Right lobe of liver (tissue), 6 donors: Measurements from ENCODE around the gene ARID5B. TPM values are rescaled to one million over a fixed set of nuclear protein-coding genes. Genes with fewer than 3 reads are reported as not detected.

Experiments used
- ATAC-seq, 4 donors: fragments of 200-7000 bp; cut with Tn5 transposase; one replicate each; pipeline ENCODE4 v1.9.1; 2020; ENCODE audit warnings: mild to moderate bottlenecking in 4 of 4, moderate library complexity in 4 of 4
- DNase-seq, 3 donors: peaks; one replicate each; pipeline ENCODE4 v3.0.0-alpha.2; 2020
- H3K27ac ChIP-seq, 3 donors: fragments of 200-600 bp; one replicate each; pipeline ENCODE4 v1.8.0; 2022
- H3K27me3 ChIP-seq, 2 donors: fragments of 200-600 bp; one replicate each; pipeline ENCODE4 v1.8.0; 2022
- H3K36me3 ChIP-seq, 4 donors: fragments of 200-600 bp; sonication (generic) in 1 of 4; one replicate each; pipeline versions ENCODE4 v1.5.1 to v1.8.0; 2017 to 2022; ENCODE audit warnings: control low read depth in 1 of 4
- H3K4me1 ChIP-seq, 4 donors: fragments of 200-600 bp; sonication (generic) in 1 of 4; one replicate each; pipeline versions ENCODE4 v1.5.1 to v1.8.0; 2017 to 2022; ENCODE audit warnings: control low read depth in 1 of 4
- H3K4me3 ChIP-seq, 3 donors: fragments of 200-600 bp; one replicate each; pipeline ENCODE4 v1.8.0; 2022
- H3K9me3 ChIP-seq, 4 donors: fragments of 200-600 bp; sonication (generic) in 1 of 4; one replicate each; pipeline versions ENCODE4 v1.5.1 to v1.8.0; 2017 to 2022; ENCODE audit warnings: control low read depth in 1 of 4
- POLR2A ChIP-seq: fragments of 450-650 bp; IDR thresholded peaks from one replicate; pipeline ENCODE4 v1.6.1; 2017; ENCODE audit warnings: antibody characterized with exemption, mild to moderate bottlenecking
- WGBS: methylation state at CpG from one replicate; pipeline ENCODE4 v1.1.6; 2018; ENCODE audit warnings: low coverage, low lambda C conversion rate; ENCODE audit not compliant: insufficient coverage; ENCODE audit errors: missing lambda C conversion rate; 5-methylcytosine and 5-hydroxymethylcytosine counted together
- intact Hi-C, 2 donors: fragments of 100-400 bp; cut with DNase I; formaldehyde crosslinking; loops; one replicate each; pipeline versions ENCODE4 v1.11.2 to v1.14.1; 2022
- total RNA-seq, 6 experiments: library from RNA; depleted of rRNA in 2 of 6; stranded (reverse); fragments of >200 nt in 2 of 6; fragmentation: NEBNext Ultra II Directional in 3 of 6; extraction: Animal tissue kit (Norgen Biotek cat#: 25700) in 3 of 6; gene quantifications; one replicate each; pipeline versions ENCODE4 v1.1.0 to v1.2.4, GENCODE V29; 2016 to 2023
- TF ChIP-seq, protein P1 (sequence below), 4 donors: fragments of 200-600 bp in 3 of 4; fragments of 450-650 bp in 1 of 4; IDR thresholded peaks; one replicate each; pipeline versions ENCODE4 v1.5.1 to v1.8.0; 2016 to 2022; ENCODE audit warnings: antibody characterized with exemption in 4 of 4, mild to moderate bottlenecking in 2 of 4
- donor health status: DM: no; HTN: yes; CAD: no.
- donor health status: DM: no; HTN: no; CAD: no.
- donor health status: DM: no; HTN: no; CAD: no.
- donor health status: DM: no; HTN: yes; CAD: no.
- donor health status: DM: no; HTN: yes; CAD: no.

Gene ARID5B
- total RNA-seq, 6 experiments from 2014 or later: 2.7 to 10.5 (median 5.3) TPM

DNA sequence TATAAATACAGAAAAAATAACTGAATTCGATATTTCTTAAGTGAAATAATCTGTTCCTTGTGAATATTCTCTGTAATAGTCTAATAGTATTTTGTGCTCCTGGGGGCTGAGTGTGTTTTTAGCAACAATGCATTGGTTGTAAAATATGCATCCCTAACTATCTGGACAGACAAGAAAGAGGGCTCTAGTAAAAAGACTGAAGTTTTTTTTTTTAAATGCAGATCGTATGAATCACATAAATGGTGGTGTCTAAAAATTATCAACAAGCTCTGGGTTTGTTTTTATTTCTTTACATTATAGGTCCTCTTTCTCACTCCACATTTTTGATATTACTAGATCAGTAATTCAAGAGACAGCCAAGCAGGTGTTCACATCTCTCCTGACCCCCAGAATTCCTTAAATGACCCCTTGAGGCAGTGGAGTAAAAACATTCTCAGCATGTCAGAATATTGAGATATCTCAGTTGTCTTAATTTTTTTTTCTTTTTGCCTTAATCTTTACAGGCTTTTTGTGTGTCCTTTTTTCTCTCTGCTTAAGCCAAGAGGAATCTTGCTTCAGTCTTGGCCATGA lies 18.2 kb downstream of the ARID5B start:
- DNase-seq (no peak), ATAC-seq (no peak)
- Histone ChIP-seq H3K4me1 (no peaks in the 10 kb centered on the region), H3K27ac (no peak overlapping the region), H3K9me3 (no peaks in the 10 kb centered on the region), H3K27me3 (no peaks in the 10 kb centered on the region), H3K36me3 (no peaks in the 10 kb centered on the region), H3K4me3 (no peak overlapping the region)
- 92% methylated on average over 2 of the region's 2 CpGs for WGBS
- intact Hi-C loops: no loop called here
- TF ChIP-seq, protein P1, sequence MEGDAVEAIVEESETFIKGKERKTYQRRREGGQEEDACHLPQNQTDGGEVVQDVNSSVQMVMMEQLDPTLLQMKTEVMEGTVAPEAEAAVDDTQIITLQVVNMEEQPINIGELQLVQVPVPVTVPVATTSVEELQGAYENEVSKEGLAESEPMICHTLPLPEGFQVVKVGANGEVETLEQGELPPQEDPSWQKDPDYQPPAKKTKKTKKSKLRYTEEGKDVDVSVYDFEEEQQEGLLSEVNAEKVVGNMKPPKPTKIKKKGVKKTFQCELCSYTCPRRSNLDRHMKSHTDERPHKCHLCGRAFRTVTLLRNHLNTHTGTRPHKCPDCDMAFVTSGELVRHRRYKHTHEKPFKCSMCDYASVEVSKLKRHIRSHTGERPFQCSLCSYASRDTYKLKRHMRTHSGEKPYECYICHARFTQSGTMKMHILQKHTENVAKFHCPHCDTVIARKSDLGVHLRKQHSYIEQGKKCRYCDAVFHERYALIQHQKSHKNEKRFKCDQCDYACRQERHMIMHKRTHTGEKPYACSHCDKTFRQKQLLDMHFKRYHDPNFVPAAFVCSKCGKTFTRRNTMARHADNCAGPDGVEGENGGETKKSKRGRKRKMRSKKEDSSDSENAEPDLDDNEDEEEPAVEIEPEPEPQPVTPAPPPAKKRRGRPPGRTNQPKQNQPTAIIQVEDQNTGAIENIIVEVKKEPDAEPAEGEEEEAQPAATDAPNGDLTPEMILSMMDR (IDR thresholded peaks at IDR 0.05): no peak
- no peak for TF ChIP-seq POLR2A

DNA sequence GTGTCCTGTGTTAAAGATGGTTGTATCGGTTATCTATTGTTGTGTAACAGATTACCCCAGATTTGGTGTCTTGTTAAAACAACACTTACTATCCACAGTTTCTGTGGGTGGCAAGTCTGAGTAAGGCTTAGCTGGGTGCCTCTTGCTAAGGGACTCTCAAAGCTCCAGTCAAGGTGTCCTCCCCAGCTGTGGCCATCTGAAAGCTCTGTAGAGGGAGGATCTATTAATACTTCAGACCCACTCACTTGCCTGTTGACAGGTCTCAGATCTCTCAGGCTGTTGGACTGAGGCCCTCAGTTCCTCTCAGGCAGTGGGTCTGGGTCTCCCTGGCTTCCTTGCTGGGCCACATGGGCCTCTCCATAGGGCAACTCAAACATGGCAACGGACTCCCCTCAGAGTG lies 19.6 kb downstream of the ARID5B start:
- TF ChIP-seq, protein P1 (IDR thresholded peaks at IDR 0.05): no peak
- no peak for TF ChIP-seq POLR2A
- no peak overlapping the region for H3K4me3 ChIP-seq
- H3K9me3 ChIP-seq: no peaks in the 10 kb centered on the region
- H3K27me3 ChIP-seq: no peaks in the 10 kb centered on the region
- no peak overlapping the region for H3K27ac ChIP-seq
- DNase-seq (no peak), ATAC-seq (no peak)
- H3K36me3 ChIP-seq: no peaks in the 10 kb centered on the region
- 100% methylated on average over 1 of the region's 2 CpGs for WGBS
- no peaks in the 10 kb centered on the region for H3K4me1 ChIP-seq
- intact Hi-C loops: no loop called here

DNA sequence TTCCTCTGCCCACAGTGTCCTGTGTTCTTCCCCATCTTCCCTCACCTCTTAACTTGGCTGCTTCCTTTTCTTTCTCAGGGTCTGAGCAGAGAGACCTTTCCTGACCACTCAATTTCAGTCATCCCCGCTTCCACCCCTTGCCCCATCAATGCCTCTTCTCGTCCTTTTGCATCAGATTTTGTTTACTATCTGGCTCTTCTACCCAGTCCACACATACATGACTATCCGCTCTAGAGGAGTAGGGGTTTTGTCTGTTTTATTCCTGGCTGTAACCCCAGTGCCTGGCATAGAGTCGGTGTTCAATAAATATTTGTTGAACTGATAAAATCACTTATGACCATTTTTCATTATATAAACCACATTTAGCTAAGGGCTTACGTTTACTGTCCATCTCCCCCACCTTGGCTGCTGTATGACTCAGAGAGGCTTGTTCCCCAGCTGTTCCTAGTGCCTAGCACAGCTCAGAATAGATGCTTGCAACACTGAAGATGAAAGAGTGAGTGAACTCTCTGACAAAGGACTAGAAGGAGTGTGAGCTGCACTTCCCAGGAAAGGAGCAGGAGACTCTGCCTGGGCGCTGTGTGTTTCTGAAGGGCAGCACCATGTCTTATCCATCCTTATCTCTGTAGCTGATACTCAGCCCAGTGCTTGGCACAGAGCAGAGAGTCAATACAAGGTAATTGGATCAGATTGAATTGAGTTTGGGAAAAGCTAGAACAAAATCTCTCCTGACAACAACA lies 21.9 kb downstream of the ARID5B start:
- ATAC-seq (peak; percentile 63 to 93 (median 79)), DNase-seq (no peak)
- H3K4me1 ChIP-seq: no peaks in the 10 kb centered on the region
- WGBS: 42% methylated on average over 6 of the region's 6 CpGs
- H3K27me3 ChIP-seq: no peaks in the 10 kb centered on the region
- intact Hi-C loops: no loop called here
- H3K36me3 ChIP-seq: no peaks in the 10 kb centered on the region
- H3K27ac ChIP-seq: no peak overlapping the region
- no peaks in the 10 kb centered on the region for H3K9me3 ChIP-seq
- no peak overlapping the region for H3K4me3 ChIP-seq
- no peak for TF ChIP-seq POLR2A
- TF ChIP-seq, protein P1 (IDR thresholded peaks at IDR 0.05): no peak

DNA sequence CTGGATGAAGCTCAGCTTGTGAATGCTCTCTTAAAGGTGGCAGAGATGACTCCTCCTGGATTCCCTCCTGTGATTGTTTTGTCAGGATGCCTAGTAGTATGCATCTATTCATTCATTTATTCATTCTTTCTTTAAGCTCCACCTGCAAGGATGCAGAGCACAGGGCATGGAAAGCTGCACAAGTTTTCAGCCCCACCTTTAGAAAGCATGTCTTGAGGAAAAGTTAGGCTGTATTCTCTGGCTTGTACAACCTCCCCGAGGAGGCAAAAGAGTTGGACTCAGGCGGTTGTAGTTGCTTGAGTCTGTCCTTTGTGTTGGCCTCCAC lies 22.4 kb downstream of the ARID5B start:
- WGBS: 77% methylated on average over 2 of the region's 2 CpGs
- no peaks in the 10 kb centered on the region for H3K27me3 ChIP-seq

More for the DNA sequence above, 22.4 kb downstream of the ARID5B start:
- no peaks in the 10 kb centered on the region for H3K9me3 ChIP-seq
- TF ChIP-seq POLR2A: no peak
- TF ChIP-seq, protein P1 (IDR thresholded peaks at IDR 0.05): no peak
- H3K27ac ChIP-seq: no peak overlapping the region
- H3K4me1 ChIP-seq: no peaks in the 10 kb centered on the region
- ATAC-seq (no peak), DNase-seq (no peak)
- no peak overlapping the region for H3K4me3 ChIP-seq
- intact Hi-C loops: no loop called here
- no peaks in the 10 kb centered on the region for H3K36me3 ChIP-seq
